Gastroesophageal sphincter (tissue), 3 donors: ENCODE data around the gene PGBD5.

ENCODE experiments used
- CTCF ChIP-seq, 4 experiments: fragments of 200-600 bp in 2 of 4; fragments of 450-650 bp in 2 of 4; sonication (generic) in 1 of 4; IDR thresholded peaks; one replicate each; pipeline ENCODE4 v1.5.1; 2017 to 2019; ENCODE audit warnings: antibody characterized with exemption in 4 of 4, mild to moderate bottlenecking in 2 of 4, moderate library complexity in 2 of 4
- EP300 ChIP-seq: sonication (generic); formaldehyde crosslinking; IDR thresholded peaks from one replicate; pipeline ENCODE4 v1.6.1; 2017; ENCODE audit warnings: antibody characterized with exemption, mild to moderate bottlenecking
- POLR2A ChIP-seq, 2 donors: fragments of 450-650 bp; IDR thresholded peaks; one replicate each; pipeline ENCODE4 v1.6.1; 2017; ENCODE audit warnings: antibody characterized with exemption in 2 of 2, mild to moderate bottlenecking in 2 of 2, moderate library complexity in 1 of 2
- POLR2AphosphoS5 ChIP-seq: sonication (generic); formaldehyde crosslinking; IDR thresholded peaks from one replicate; pipeline ENCODE4 v1.6.1; 2017; ENCODE audit warnings: antibody characterized with exemption

GRCh38 chr1:230303069-230303468 is 123.1 kb downstream of the PGBD5 start:
- TF ChIP-seq POLR2A (IDR thresholded peaks at IDR 0.05): no peak
- TF ChIP-seq CTCF (IDR thresholded peaks at IDR 0.05): no peak
- TF ChIP-seq POLR2AphosphoS5: no peak
- TF ChIP-seq EP300: no peak
